Naive B cell (primary cell): ENCODE measurements around the gene CHN2. TPM values are rescaled to one million over a fixed set of nuclear protein-coding genes. Genes with fewer than 3 reads are reported as not detected.

ENCODE experiments used
- ATAC-seq, 2 donors: fragments of 150-1000 bp; cut with Tn5 transposase; 2 replicates each; pipeline ENCODE4 v1.10.0; 2021; ENCODE audit warnings: low read depth in 2 of 2, mild to moderate bottlenecking in 2 of 2, moderate library complexity in 2 of 2
- DNase-seq: peaks from one replicate; pipeline ENCODE4 v3.0.0; 2022
- H3K27ac Mint-ChIP-seq, 6 donors: one replicate each; pipeline ENCODE4 v1.8.0; 2020 to 2022; ENCODE audit warnings: mild to moderate bottlenecking in 6 of 6, mixed read lengths in 6 of 6, moderate library complexity in 5 of 6, inconsistent platforms in 2 of 6
- H3K27me3 Mint-ChIP-seq, 3 donors: one replicate each; pipeline ENCODE4 v1.8.0; 2021 to 2022; ENCODE audit warnings: mixed read lengths in 3 of 3, mild to moderate bottlenecking in 1 of 3
- H3K36me3 Mint-ChIP-seq, 2 donors: one replicate each; pipeline ENCODE4 v1.8.0; 2020 to 2022; ENCODE audit warnings: mixed read lengths in 2 of 2, inconsistent platforms in 1 of 2, mild to moderate bottlenecking in 1 of 2
- H3K4me1 Mint-ChIP-seq, 3 donors: one replicate each; pipeline ENCODE4 v1.8.0; 2020 to 2022; ENCODE audit warnings: mixed read lengths in 3 of 3, inconsistent platforms in 1 of 3, mild to moderate bottlenecking in 1 of 3, moderate library complexity in 1 of 3
- H3K4me3 Mint-ChIP-seq, 8 donors: one replicate each; pipeline ENCODE4 v1.8.0; 2020 to 2022; ENCODE audit warnings: mild to moderate bottlenecking in 8 of 8, mixed read lengths in 8 of 8, moderate library complexity in 8 of 8, inconsistent platforms in 2 of 8
- H3K9me3 Mint-ChIP-seq, 7 donors: one replicate each; pipeline ENCODE4 v1.8.0; 2020 to 2022; ENCODE audit warnings: mixed read lengths in 7 of 7, mild to moderate bottlenecking in 5 of 7, inconsistent platforms in 2 of 7, moderate library complexity in 1 of 7
- polyA plus RNA-seq, 6 donors: library from polyadenylated mRNA; unstranded; fragments of 300-500 nt; fragmentation: Illumina TruSeq; gene quantifications; one replicate each; pipeline ENCODE4 v1.2.3, GENCODE V29; 2021; ENCODE audit warnings: low read depth in 6 of 6

Gene CHN2
- polyA plus RNA-seq, 6 donors from 2014 or later: 0.27 TPM; not detected in 5

- DNase-seq: no peak
- ATAC-seq: no peak
- Mint-ChIP-seq H3K9me3 (no peaks in the 10 kb centered on the region), H3K27me3 (peaks cover 0 to 15% (median 5%) of the 10 kb centered on the region in 3 donors), H3K27ac (no peak overlapping the region), H3K4me1 (no peaks in the 10 kb centered on the region), H3K36me3 (no peaks in the 10 kb centered on the region), H3K4me3 (no peak overlapping the region)
Measured at GRCh38 chr7:29443552-29443951, 249.0 kb downstream of the CHN2 start.

DNA sequence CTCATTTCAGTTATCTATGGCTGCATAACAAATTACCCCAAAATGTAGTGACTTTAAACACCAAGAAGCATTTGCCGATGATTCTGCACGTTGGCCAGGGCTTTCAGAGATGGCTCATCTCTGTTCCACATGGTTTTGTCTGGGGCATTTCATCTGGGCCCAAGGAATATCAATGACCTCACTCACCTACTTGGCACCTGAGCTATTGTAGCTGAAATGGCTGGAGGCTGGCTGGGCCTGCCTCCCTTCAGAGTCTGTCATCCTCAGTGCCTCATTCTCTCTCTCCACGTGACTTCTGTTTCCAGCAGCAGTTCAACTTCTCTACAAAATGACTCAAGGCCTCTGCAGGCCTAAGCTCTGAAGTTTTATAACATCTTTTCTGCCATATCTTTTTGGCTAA lies 249.7 kb downstream of the CHN2 start:
- ATAC-seq (no peak), DNase-seq (no peak)
- no peaks in the 10 kb centered on the region for H3K9me3 Mint-ChIP-seq
- no peaks in the 10 kb centered on the region for H3K4me1 Mint-ChIP-seq
- H3K4me3 Mint-ChIP-seq: no peak overlapping the region
- H3K27me3 Mint-ChIP-seq: peaks cover 0 to 18% (median 5%) of the 10 kb centered on the region in 3 donors
- H3K27ac Mint-ChIP-seq: no peak overlapping the region
- no peaks in the 10 kb centered on the region for H3K36me3 Mint-ChIP-seq

- Mint-ChIP-seq H3K36me3 (no peaks in the 10 kb centered on the region), H3K27ac (no peak overlapping the region), H3K4me1 (no peaks in the 10 kb centered on the region), H3K27me3 (peaks cover 0 to 18% (median 5%) of the 10 kb centered on the region in 3 donors), H3K9me3 (no peaks in the 10 kb centered on the region), H3K4me3 (no peak overlapping the region)
- DNase-seq: no peak
- no peak for ATAC-seq
Measured at GRCh38 chr7:29445736-29446135, 251.2 kb downstream of the CHN2 start.

DNA sequence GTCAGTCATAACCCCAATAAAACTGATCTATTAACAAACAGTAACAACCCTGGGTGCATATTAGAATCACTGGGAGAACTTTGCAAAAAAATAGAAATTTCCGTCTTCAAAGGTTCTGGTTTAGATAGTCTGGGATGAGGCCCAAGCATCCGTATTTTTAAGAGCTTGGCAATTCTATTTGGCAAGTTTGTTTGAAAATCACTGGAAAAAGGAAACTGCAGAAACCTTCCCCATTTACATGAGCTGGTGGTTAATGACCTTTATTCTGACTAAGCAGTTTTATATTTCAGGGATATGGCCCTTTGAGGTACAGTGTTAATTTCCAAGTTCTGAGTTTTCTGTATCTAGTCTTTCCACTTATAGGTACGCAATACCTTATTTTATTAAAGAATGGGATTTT lies 253.3 kb downstream of the CHN2 start:
- Mint-ChIP-seq H3K36me3 (no peaks in the 10 kb centered on the region), H3K4me1 (no peaks in the 10 kb centered on the region), H3K27ac (no peak overlapping the region), H3K27me3 (peaks cover 0 to 18% (median 5%) of the 10 kb centered on the region in 3 donors), H3K9me3 (no peaks in the 10 kb centered on the region), H3K4me3 (no peak overlapping the region)
- ATAC-seq (no peak), DNase-seq (no peak)

DNA sequence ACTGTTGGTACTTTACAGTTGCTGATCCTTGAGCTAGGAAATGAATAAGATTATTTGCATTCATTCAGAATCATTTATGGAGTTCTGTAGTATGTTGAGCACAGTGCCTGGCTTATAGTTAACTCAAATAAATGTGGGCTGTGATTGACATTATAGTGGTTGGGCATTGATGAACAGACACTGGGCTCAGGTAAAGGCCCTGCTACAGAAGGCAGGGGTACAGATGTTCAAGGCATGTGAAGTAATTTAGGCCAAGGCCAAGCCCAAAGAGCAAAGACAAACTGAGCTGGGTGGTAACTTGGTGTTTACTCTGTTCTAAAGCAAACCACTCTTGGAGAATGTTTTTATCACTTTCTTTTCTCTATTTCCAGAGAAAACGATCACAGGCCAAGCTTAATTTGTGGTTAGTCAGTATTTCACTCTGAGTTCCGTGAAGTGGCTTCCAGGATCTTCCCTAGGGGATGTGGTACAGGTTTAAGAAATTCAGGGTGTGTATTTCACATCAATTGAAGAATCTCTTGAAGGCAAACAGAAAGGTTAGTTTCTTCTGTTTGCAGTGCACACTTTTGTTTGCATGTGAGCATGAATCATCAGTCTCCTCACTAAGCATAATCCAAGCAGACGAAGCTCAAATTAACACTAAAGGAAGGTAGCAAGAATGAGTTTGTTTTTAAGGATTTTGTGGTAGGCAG lies 255.1 kb downstream of the CHN2 start:
- H3K27me3 Mint-ChIP-seq: peaks cover 0 to 18% (median 0%) of the 10 kb centered on the region in 3 donors
- H3K4me3 Mint-ChIP-seq: no peak overlapping the region
- H3K4me1 Mint-ChIP-seq: no peaks in the 10 kb centered on the region
- no peaks in the 10 kb centered on the region for H3K36me3 Mint-ChIP-seq
- no peak overlapping the region for H3K27ac Mint-ChIP-seq
- DNase-seq (no peak), ATAC-seq (no peak)
- H3K9me3 Mint-ChIP-seq: no peaks in the 10 kb centered on the region

DNA sequence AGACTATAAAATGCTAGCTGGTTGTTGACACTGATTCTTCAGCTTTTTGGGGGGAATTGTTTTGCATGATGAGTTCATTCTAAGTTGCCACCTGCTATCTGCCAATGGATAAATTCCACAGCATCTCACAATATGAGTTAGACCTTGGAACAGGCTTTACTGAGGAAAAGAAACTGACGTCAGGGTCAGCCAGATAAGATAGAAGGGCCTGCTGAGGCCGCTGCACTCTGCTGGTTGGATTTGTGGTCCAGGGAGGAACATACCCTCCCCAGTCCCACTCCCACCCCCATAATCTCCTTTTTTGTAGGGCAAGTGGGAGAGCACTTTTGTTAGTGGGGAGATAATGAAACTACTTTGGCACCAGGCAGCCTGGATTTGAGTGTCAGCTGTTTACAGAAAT lies 258.4 kb downstream of the CHN2 start:
- peaks cover 0 to 8% (median 5%) of the 10 kb centered on the region in 3 donors for H3K27me3 Mint-ChIP-seq

GRCh38 chr7:29454464-29454863 lies 259.9 kb downstream of the CHN2 start:
- no peaks in the 10 kb centered on the region for H3K36me3 Mint-ChIP-seq
- no peak overlapping the region for H3K27ac Mint-ChIP-seq

More for the DNA sequence above, 258.4 kb downstream of the CHN2 start:
- ATAC-seq: no peak
- no peaks in the 10 kb centered on the region for H3K36me3 Mint-ChIP-seq
- no peak for DNase-seq
- H3K27ac Mint-ChIP-seq: no peak overlapping the region
- no peaks in the 10 kb centered on the region for H3K4me1 Mint-ChIP-seq
- no peak overlapping the region for H3K4me3 Mint-ChIP-seq
- no peaks in the 10 kb centered on the region for H3K9me3 Mint-ChIP-seq

DNA sequence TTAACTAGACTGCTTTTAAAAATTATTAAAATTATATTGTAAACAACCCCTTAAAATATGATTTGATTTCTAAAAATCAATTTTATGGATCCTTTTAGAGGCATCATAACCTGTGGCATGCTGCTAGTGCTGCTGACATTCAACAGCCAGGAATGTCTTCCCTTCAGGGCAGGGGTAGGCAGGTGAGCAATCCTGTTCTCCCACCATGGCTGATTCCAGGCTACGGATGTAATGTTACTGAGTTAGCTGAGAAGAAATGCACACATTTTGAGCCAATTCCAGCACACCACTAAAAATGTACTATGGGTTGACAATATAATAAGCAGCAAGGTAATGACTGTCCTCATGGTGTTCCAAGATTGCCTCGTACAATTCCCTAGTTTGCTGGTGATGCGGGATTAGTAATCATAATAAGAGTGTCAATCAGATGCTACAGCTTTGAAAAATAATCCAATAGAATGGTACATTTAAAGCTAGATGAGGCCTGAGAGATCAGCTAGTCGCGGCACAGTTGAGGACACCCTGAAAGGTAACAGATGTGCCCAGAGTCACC lies 260.4 kb downstream of the CHN2 start:
- DNase-seq (no peak), ATAC-seq (no peak)
- peaks cover 0 to 5% (median 0%) of the 10 kb centered on the region in 3 donors for H3K27me3 Mint-ChIP-seq
- no peaks in the 10 kb centered on the region for H3K36me3 Mint-ChIP-seq
- H3K27ac Mint-ChIP-seq: no peak overlapping the region
- no peak overlapping the region for H3K4me3 Mint-ChIP-seq
- no peaks in the 10 kb centered on the region for H3K4me1 Mint-ChIP-seq
- no peaks in the 10 kb centered on the region for H3K9me3 Mint-ChIP-seq

More at GRCh38 chr7:29454464-29454863, 259.9 kb downstream of the CHN2 start:
- DNase-seq (no peak), ATAC-seq (no peak)
- H3K4me3 Mint-ChIP-seq: no peak overlapping the region
- no peaks in the 10 kb centered on the region for H3K4me1 Mint-ChIP-seq
- peaks cover 0 to 5% (median 0%) of the 10 kb centered on the region in 3 donors for H3K27me3 Mint-ChIP-seq
- no peaks in the 10 kb centered on the region for H3K9me3 Mint-ChIP-seq

GRCh38 chr7:29457141-29457561 lies 262.6 kb downstream of the CHN2 start:
- Mint-ChIP-seq H3K27me3 (peaks cover 0 to 14% (median 0%) of the 10 kb centered on the region in 3 donors), H3K27ac (no peak overlapping the region), H3K9me3 (peaks cover 0 to 1% (median 0%) of the 10 kb centered on the region in 7 donors), H3K4me3 (no peak overlapping the region), H3K36me3 (no peaks in the 10 kb centered on the region), H3K4me1 (no peaks in the 10 kb centered on the region)
- no peak for DNase-seq
- no peak for ATAC-seq

DNA sequence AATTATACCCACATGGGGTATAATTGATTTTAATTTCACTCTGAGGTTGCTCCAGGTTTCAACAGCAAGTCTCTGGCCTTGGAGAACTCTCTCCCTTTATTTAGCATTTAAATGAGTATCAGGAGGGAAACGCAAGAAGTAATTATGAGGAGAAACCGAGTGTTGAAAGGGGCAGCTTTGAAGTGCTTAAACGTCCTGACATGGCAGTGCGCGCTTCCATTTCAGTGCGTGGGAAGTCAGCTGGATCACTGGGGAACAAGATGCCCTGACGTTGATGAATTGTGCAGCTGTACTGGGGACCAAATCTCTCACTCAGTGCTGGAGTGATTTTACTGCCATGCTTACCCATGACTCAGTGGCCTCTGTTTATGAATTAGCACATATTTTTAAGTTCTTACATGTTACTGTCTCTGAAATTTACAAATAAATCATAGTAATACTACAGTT lies 263.0 kb downstream of the CHN2 start:
- no peak overlapping the region for H3K4me3 Mint-ChIP-seq
- ATAC-seq (no peak), DNase-seq (no peak)
- H3K27ac Mint-ChIP-seq: no peak overlapping the region
- H3K36me3 Mint-ChIP-seq: no peaks in the 10 kb centered on the region
- peaks cover 0 to 1% (median 0%) of the 10 kb centered on the region in 7 donors for H3K9me3 Mint-ChIP-seq
- H3K27me3 Mint-ChIP-seq: peaks cover 0 to 14% (median 0%) of the 10 kb centered on the region in 3 donors
- H3K4me1 Mint-ChIP-seq: no peaks in the 10 kb centered on the region

DNA sequence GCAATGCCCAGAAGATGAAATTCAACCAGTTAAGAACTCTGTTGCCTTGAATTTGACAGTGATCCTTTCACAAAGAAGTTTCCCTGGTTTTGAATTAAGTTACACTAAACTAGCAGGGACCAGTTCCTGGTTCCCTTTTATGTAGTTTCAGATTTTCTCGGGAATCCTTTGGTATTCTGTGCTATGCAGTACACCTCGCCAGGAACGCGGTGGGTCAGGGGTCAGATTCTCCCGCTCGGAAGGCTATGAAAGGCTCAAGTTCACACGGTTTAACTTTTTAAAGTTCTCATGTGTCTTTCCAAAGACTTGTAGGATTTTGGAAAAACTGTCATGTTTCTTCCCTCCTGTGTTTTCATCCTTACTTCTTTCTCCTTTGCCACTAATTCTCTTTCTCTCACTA lies 264.4 kb downstream of the CHN2 start:
- Mint-ChIP-seq H3K4me3 (no peak overlapping the region), H3K27ac (no peak overlapping the region), H3K27me3 (peaks cover 0 to 14% (median 0%) of the 10 kb centered on the region in 3 donors), H3K4me1 (no peaks in the 10 kb centered on the region), H3K9me3 (peaks cover 0 to 1% (median 0%) of the 10 kb centered on the region in 7 donors), H3K36me3 (no peaks in the 10 kb centered on the region)
- DNase-seq (no peak), ATAC-seq (no peak)

DNA sequence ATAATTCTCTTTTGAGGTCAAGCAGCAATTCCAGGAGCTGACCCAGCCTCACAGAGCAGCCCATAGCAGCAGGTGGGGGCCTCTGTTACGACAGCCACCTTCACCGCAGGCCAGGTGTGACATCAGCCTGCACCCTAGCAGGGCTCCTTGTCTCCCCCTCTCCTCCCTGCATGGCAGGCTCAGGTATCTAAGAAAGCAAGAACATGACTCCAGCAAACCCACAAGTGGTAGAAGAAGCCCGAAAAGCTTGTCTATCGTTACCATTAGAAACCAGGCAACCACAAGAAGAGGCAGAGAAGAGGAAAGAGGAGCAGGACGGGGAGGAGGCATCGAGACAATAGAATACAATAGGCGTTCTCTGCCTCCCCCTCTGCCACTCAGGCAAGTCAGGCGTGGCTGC lies 265.0 kb downstream of the CHN2 start:
- ATAC-seq (no peak), DNase-seq (no peak)
- peaks cover 0 to 14% (median 0%) of the 10 kb centered on the region in 3 donors for H3K27me3 Mint-ChIP-seq
- H3K36me3 Mint-ChIP-seq: no peaks in the 10 kb centered on the region
- peaks cover 0 to 1% (median 0%) of the 10 kb centered on the region in 7 donors for H3K9me3 Mint-ChIP-seq
- no peak overlapping the region for H3K4me3 Mint-ChIP-seq
- H3K4me1 Mint-ChIP-seq: no peaks in the 10 kb centered on the region
- no peak overlapping the region for H3K27ac Mint-ChIP-seq

DNA sequence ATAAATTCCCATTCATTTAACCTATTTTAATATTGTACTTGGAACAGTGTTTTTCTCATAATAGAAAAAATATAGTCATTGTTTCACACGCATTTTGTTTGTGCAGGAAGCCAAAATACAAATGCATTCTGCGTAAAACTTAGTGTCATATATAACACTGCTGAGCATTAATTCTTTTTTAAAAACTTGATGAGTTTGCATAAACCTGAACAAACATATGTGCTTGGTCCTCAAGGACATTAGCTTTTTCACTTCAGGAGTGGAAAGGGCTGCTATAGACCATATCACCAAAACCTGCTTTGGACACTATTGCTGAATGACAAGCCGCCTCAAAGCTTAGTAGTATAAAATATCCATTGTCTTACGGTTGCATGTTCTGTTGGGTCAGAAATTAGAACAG lies 267.4 kb downstream of the CHN2 start:
- H3K4me3 Mint-ChIP-seq: no peak overlapping the region
- H3K9me3 Mint-ChIP-seq: peaks cover 0 to 1% (median 0%) of the 10 kb centered on the region in 7 donors
- no peak for DNase-seq
- no peak overlapping the region for H3K27ac Mint-ChIP-seq
- no peak for ATAC-seq
- H3K27me3 Mint-ChIP-seq: peaks cover 0 to 14% (median 0%) of the 10 kb centered on the region in 3 donors
- no peaks in the 10 kb centered on the region for H3K4me1 Mint-ChIP-seq
- H3K36me3 Mint-ChIP-seq: no peaks in the 10 kb centered on the region

DNA sequence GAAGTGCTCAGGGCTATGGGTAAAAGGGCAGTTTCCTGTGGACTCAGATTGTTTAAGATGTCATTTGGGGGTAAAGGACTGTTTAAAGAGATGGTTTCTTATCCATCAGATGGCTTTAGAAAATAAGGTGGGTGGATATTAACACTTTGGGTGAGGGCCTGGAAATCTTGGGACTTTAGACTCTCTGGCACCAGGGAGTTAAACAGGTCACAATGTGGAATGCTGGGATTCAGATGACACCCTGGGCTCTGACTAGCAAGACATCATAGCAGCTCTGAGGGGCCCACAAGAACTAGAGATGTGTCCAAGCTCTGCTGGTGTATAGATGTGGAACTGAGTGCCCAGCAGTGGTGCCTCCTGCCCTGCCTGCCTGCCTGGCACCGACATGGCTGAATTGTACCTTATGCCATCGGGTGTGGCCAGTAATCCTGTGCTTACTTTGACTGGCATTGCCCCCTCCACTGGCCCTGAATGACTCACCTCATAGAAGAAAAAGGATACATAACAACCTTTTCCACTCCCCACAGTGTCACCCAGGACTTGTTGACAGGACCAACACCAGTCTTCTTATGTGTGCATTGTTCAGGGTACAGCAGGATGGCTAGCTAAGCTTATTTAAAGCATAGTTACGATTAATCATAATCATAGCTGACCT lies 269.1 kb downstream of the CHN2 start:
- no peak for ATAC-seq
- H3K36me3 Mint-ChIP-seq: no peaks in the 10 kb centered on the region
- H3K4me1 Mint-ChIP-seq: no peaks in the 10 kb centered on the region
- H3K27ac Mint-ChIP-seq: no peak overlapping the region
- peaks cover 0 to 1% (median 0%) of the 10 kb centered on the region in 7 donors for H3K9me3 Mint-ChIP-seq
- no peak overlapping the region for H3K4me3 Mint-ChIP-seq
- no peak for DNase-seq
- peaks cover 0 to 14% (median 0%) of the 10 kb centered on the region in 3 donors for H3K27me3 Mint-ChIP-seq
